Kidney (tissue), 14 donors: ENCODE measurements around the gene ARSG. TPM values are rescaled to one million over a fixed set of nuclear protein-coding genes. Genes with fewer than 3 reads are reported as not detected.
"Not testable (repeated sequence)": the region's sequence is repeated elsewhere in the genome, so short reads cannot be mapped to it uniquely, and the experiment has no call there.

Experiments used
- DNase-seq, 5 donors: peaks; one replicate each; pipeline ENCODE4 v3.0.0-alpha.2; 2013 to 2020
- FAIRE-seq: peaks from 2 replicates; lab custom pipeline; 2012; peaks lifted over from hg19 to GRCh38; lab: Jason Lieb, UNC
- H3K27ac ChIP-seq, 2 donors: one replicate each; pipeline ENCODE4 v1.7.0; 2013; ENCODE audit warnings: low read depth in 2 of 2, low read length in 2 of 2, inconsistent platforms in 1 of 2
- H3K27me3 ChIP-seq: one replicate; pipeline ENCODE4 v1.7.1; 2013; ENCODE audit warnings: low read length, inconsistent platforms; ENCODE audit not compliant: control insufficient read depth, insufficient read depth
- H3K36me3 ChIP-seq, 3 donors: one replicate each; pipeline versions ENCODE4 v1.7.0 to v1.7.1; 2013; ENCODE audit warnings: low read length in 3 of 3, control low read depth in 1 of 3, inconsistent platforms in 1 of 3; ENCODE audit not compliant: insufficient read depth in 3 of 3, control insufficient read depth in 2 of 3
- H3K4me1 ChIP-seq, 3 donors: one replicate each; pipeline versions ENCODE4 v1.7.0 to v1.7.1; 2013; ENCODE audit warnings: low read length in 3 of 3, inconsistent platforms in 1 of 3, low read depth in 1 of 3; ENCODE audit not compliant: control insufficient read depth in 2 of 3, insufficient read depth in 2 of 3
- H3K4me3 ChIP-seq, 3 donors: one replicate each; pipeline versions ENCODE4 v1.7.0 to v1.8.1; 2013; ENCODE audit warnings: low read length in 3 of 3, control low read depth in 1 of 3, inconsistent platforms in 1 of 3
- H3K9ac ChIP-seq, 3 donors: one replicate each; pipeline versions ENCODE4 v1.7.0 to v1.7.1; 2013; ENCODE audit warnings: low read length in 3 of 3, control low read depth in 1 of 3, inconsistent platforms in 1 of 3
- H3K9me3 ChIP-seq, 3 donors: one replicate each; pipeline versions ENCODE4 v1.7.0 to v1.7.1; 2013; ENCODE audit warnings: low read length in 3 of 3, control low read depth in 1 of 3, inconsistent platforms in 1 of 3; ENCODE audit not compliant: control insufficient read depth in 2 of 3, insufficient read depth in 1 of 3
- CTCF ChIP-seq: IDR thresholded peaks from 3 replicates; pipeline ENCODE4 v1.5.1; 2012; ENCODE audit warnings: mild to moderate bottlenecking, moderate library complexity, borderline replicate concordance; ENCODE audit not compliant: insufficient read depth; ENCODE audit errors: extremely low read depth
- intact Hi-C: fragments of 100-400 bp; cut with DNase I; formaldehyde crosslinking; loops from one replicate; pipeline ENCODE4 v1.11.1; 2022
- polyA plus RNA-seq: library from polyadenylated mRNA; stranded (reverse); fragments of 350-450 nt; fragmentation: Illumina TruSeq; extraction: RNeasy Lipid Tissue Mini Kit (QIAGEN cat#74804); gene quantifications from one replicate; pipeline ENCODE4 v1.2.3, GENCODE V29; 2014; ENCODE audit warnings: low read depth, low replicate concordance; ENCODE audit not compliant: insufficient read depth
- total RNA-seq: library from RNA; stranded (reverse); fragmentation: NEBNext Ultra II Directional; extraction: Animal tissue kit (Norgen Biotek cat#: 25700); gene quantifications from one replicate; pipeline ENCODE4 v1.2.1, GENCODE V29; 2021
- donor health status: control.
- donor health status: control.
- donor health status: control.
- donor health status: control.
- donor health status: control.
- donor health status: DM: yes; HTN: yes; CAD: no.
- donor health status: Normal renal cell carcinoma (clear cell type).

ARSG gene
- total and polyA plus RNA-seq, 2 donors from 2014 or later, result 5.0 to 12.6 TPM

DNA sequence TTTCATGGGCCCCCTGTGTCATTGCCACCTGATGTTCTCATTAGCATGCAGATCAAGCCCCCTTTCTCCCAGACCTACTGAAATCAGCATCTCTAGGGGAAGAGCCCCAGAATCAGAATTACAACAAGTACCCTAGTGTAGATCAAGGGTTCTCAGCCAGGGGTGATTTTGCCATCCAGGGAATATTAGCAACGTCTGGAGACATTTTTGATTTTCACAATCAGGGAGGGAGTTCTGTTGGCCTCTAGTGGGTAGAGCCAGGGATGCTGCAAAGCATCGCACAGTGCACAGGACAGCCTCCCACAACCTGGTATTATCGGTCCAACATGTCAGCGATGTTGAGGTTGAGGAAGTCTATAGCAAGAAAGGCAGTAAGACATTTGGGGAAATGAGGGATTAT lies 36.1 kb upstream of the ARSG start:
- no peaks in the 10 kb centered on the region for H3K27me3 ChIP-seq
- peaks cover 2 to 6% (median 4%) of the 10 kb centered on the region in 3 donors for H3K36me3 ChIP-seq
- no peaks in the 10 kb centered on the region for H3K4me1 ChIP-seq
- no peak for TF ChIP-seq CTCF
- no peak for FAIRE-seq
- no peaks in the 10 kb centered on the region for H3K9me3 ChIP-seq
- H3K9ac ChIP-seq, result no peak overlapping the region
- H3K4me3 ChIP-seq, result no peak overlapping the region
- DNase-seq, result no peak
- no peak overlapping the region for H3K27ac ChIP-seq
- intact Hi-C loops, result no loop called here

GRCh38 chr17:68255731-68256538 lies 35.4 kb upstream of the ARSG start:
- Histone ChIP-seq H3K4me3 (no peak overlapping the region), H3K36me3 (peaks cover 0 to 4% (median 2%) of the 10 kb centered on the region in 3 donors), H3K4me1 (no peaks in the 10 kb centered on the region), H3K9me3 (no peaks in the 10 kb centered on the region), H3K9ac (no peak overlapping the region), H3K27ac (no peak overlapping the region), H3K27me3 (no peaks in the 10 kb centered on the region)
- FAIRE-seq, result no peak
- intact Hi-C loops, result no loop called here
- TF ChIP-seq CTCF, result no peak
- no peak for DNase-seq

GRCh38 chr17:68256701-68257100 lies 34.6 kb upstream of the ARSG start:
- FAIRE-seq, H3K27me3 ChIP-seq, intact Hi-C loops, H3K4me3 ChIP-seq, H3K9ac ChIP-seq, H3K4me1 ChIP-seq, H3K9me3 ChIP-seq, DNase-seq, H3K36me3 ChIP-seq, H3K27ac ChIP-seq: not testable (repeated sequence)

DNA sequence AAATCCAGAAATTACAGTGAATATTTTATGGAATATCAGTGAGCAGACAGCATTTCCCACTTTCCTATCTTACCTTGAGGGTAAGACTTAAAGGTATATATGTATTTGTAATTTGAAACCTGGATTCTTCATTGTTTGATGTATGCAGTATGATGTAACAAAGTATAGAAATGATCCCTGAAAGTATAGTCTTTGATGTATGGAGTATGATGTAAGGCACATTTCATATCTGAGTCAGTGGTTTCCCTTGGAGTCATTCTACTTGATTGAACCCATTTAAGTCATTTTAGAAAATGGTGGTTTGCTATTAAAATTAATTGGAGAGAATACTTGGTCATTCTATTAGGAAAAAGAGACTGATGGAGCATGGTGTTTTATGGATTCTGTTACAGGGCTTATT lies 33.4 kb upstream of the ARSG start:
- DNase-seq (no peak), FAIRE-seq (no peak)
- H3K9ac ChIP-seq, result no peak overlapping the region
- no peak for TF ChIP-seq CTCF
- no peak overlapping the region for H3K4me3 ChIP-seq
- no peaks in the 10 kb centered on the region for H3K9me3 ChIP-seq
- no peaks in the 10 kb centered on the region for H3K4me1 ChIP-seq
- peaks cover 0 to 2% (median 2%) of the 10 kb centered on the region in 3 donors for H3K36me3 ChIP-seq
- H3K27ac ChIP-seq, result no peak overlapping the region
- intact Hi-C loops, result no loop called here
- no peaks in the 10 kb centered on the region for H3K27me3 ChIP-seq

DNA sequence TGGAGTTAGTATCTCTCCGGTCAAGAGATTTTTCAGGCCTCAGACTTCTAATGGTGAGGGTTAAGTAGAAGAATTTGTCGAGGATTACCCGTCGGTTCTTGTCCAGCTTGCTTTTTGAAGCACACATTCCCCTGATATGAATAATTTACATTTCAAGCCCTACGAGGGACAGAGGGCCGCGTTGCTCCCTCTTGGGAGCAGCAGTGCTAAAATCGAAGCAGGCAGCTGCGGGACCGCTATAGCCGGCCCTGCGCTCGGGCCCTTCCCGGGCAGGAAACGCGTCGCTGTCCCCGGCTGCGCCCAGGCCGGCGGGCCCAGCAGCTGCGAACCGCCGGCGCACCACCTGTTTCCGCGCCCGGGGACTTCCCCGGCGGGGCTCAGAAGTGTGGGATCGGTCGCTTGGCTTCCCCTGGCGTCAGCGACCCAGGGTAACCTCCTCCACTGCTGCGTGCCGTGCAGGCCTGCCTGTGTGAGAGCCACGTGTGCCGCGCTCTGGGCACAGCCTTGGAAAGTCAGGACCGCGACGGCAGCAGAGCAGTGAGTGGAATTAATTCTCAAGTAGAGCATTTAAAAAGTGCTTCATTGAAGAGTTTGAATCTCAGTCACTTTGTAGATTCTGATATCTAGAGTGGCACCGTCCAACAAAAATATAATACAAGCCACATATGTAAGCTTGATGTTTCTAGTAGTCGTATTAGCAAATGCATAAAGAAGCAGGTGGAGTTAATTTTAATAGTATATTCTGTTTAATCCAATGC lies 32.2 kb upstream of the ARSG start:
- DNase-seq, result peak; percentile 49 to 89 (median 77)
- Histone ChIP-seq H3K27ac (peak overlapping the region; percentile 14 to 54), H3K4me3 (peak overlapping the region in 1 of 3 donors; percentile 5), H3K9ac (peak overlapping the region in 1 of 3 donors; percentile 38)
- H3K9me3 ChIP-seq, H3K27me3 ChIP-seq, H3K4me1 ChIP-seq, FAIRE-seq, intact Hi-C loops, H3K36me3 ChIP-seq: not testable (repeated sequence)

DNA sequence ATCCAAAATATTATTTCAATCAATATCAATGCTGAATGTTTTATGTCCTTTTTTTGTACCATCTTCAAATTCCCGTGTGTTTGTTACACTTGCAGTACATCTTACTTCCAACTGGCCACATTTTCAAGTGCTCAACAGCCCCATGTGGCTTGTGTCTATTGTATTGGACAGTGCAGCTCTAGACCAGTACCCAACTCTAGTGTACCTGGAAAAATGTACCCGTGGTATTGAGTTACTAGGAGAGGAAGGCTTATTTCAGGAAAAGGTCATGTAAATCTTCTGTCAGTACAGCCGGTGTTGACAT lies 31.7 kb upstream of the ARSG start:
- H3K27me3 ChIP-seq, H3K4me1 ChIP-seq, H3K36me3 ChIP-seq, H3K4me3 ChIP-seq, H3K9me3 ChIP-seq, intact Hi-C loops, H3K9ac ChIP-seq, FAIRE-seq: not testable (repeated sequence)
- DNase-seq, result peak in 1 of 5 donors; percentile 50
- H3K27ac ChIP-seq, result peak overlapping the region in 1 of 2 donors; percentile 14
